Nephron progenitor cell (in vitro differentiated cells): ENCODE measurements around the gene MKX.

ENCODE experiments used
- DNase-seq: peaks from one replicate; pipeline ENCODE4 v3.0.0; 2021
- H3K27ac Mint-ChIP-seq: 2 replicates; pipeline ENCODE4 v1.8.0; 2021; ENCODE audit warnings: mild to moderate bottlenecking, moderate library complexity, mixed read lengths
- H3K27me3 Mint-ChIP-seq: 2 replicates; pipeline ENCODE4 v1.8.0; 2021; ENCODE audit warnings: mild to moderate bottlenecking, low read depth, mixed read lengths; ENCODE audit not compliant: poor library complexity
- H3K36me3 Mint-ChIP-seq: 2 replicates; pipeline ENCODE4 v1.8.0; 2021; ENCODE audit warnings: low read depth, mixed read lengths
- H3K4me1 Mint-ChIP-seq: 2 replicates; pipeline ENCODE4 v1.8.0; 2021; ENCODE audit warnings: mixed read lengths
- H3K4me3 Mint-ChIP-seq: 2 replicates; pipeline ENCODE4 v1.8.0; 2021; ENCODE audit warnings: mild to moderate bottlenecking, moderate library complexity, mixed read lengths
- H3K9me3 Mint-ChIP-seq: 2 replicates; pipeline ENCODE4 v1.8.0; 2021; ENCODE audit warnings: mild to moderate bottlenecking, moderate library complexity, mixed read lengths
- TF ChIP-seq, protein P1 (sequence below): fragments of 200-600 bp; sonication (generic); IDR thresholded peaks from 2 replicates; pipeline ENCODE4 v1.5.0; 2021; ENCODE audit warnings: antibody characterized with exemption

MKX gene

DNA sequence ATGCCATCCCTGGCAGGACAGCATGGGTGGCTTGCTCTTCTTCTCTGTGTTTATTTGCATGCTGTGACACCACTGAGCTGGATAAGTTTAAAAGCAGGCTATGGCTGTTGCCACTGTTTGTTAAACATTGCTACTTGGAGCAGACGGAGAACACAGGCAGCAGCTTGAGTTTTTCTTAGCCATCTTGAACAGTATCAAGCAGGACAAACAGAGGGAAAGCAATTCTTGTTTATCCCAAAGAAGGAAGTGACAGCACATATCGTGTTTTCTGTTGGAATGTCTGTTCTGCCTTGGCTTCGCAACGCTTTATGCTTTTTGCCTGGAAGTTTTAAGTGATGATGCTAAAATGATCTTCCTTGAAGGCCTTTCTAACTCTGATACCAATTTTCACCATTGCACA is 73.8 kb downstream of the MKX start:
- Mint-ChIP-seq H3K4me3 (no peak overlapping the region), H3K27ac (no peak overlapping the region), H3K4me1 (no peaks in the 10 kb centered on the region), H3K27me3 (no peaks in the 10 kb centered on the region), H3K9me3 (peaks cover under 1% of the 10 kb centered on the region), H3K36me3 (no peaks in the 10 kb centered on the region)
- no peak for DNase-seq
- TF ChIP-seq, protein P1, sequence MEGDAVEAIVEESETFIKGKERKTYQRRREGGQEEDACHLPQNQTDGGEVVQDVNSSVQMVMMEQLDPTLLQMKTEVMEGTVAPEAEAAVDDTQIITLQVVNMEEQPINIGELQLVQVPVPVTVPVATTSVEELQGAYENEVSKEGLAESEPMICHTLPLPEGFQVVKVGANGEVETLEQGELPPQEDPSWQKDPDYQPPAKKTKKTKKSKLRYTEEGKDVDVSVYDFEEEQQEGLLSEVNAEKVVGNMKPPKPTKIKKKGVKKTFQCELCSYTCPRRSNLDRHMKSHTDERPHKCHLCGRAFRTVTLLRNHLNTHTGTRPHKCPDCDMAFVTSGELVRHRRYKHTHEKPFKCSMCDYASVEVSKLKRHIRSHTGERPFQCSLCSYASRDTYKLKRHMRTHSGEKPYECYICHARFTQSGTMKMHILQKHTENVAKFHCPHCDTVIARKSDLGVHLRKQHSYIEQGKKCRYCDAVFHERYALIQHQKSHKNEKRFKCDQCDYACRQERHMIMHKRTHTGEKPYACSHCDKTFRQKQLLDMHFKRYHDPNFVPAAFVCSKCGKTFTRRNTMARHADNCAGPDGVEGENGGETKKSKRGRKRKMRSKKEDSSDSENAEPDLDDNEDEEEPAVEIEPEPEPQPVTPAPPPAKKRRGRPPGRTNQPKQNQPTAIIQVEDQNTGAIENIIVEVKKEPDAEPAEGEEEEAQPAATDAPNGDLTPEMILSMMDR = no peak

- H3K4me1 Mint-ChIP-seq = peaks cover 21% of the 10 kb centered on the region
Measured at GRCh38 chr10:27664461-27664860, 81.2 kb downstream of the MKX start.

GRCh38 chr10:27663621-27664020 is 82.0 kb downstream of the MKX start:
- Mint-ChIP-seq H3K36me3 (no peaks in the 10 kb centered on the region), H3K9me3 (peaks cover 8% of the 10 kb centered on the region), H3K4me3 (no peak overlapping the region), H3K27ac (no peak overlapping the region), H3K4me1 (peaks cover 25% of the 10 kb centered on the region), H3K27me3 (peaks cover 4% of the 10 kb centered on the region)
- TF ChIP-seq, protein P1 = no peak
- no peak for DNase-seq

More at GRCh38 chr10:27664461-27664860, 81.2 kb downstream of the MKX start:
- no peak overlapping the region for H3K4me3 Mint-ChIP-seq
- H3K9me3 Mint-ChIP-seq = peaks cover 8% of the 10 kb centered on the region
- H3K27me3 Mint-ChIP-seq = peaks cover 3% of the 10 kb centered on the region
- no peak for DNase-seq
- TF ChIP-seq, protein P1 = no peak
- no peaks in the 10 kb centered on the region for H3K36me3 Mint-ChIP-seq
- H3K27ac Mint-ChIP-seq = no peak overlapping the region

DNA sequence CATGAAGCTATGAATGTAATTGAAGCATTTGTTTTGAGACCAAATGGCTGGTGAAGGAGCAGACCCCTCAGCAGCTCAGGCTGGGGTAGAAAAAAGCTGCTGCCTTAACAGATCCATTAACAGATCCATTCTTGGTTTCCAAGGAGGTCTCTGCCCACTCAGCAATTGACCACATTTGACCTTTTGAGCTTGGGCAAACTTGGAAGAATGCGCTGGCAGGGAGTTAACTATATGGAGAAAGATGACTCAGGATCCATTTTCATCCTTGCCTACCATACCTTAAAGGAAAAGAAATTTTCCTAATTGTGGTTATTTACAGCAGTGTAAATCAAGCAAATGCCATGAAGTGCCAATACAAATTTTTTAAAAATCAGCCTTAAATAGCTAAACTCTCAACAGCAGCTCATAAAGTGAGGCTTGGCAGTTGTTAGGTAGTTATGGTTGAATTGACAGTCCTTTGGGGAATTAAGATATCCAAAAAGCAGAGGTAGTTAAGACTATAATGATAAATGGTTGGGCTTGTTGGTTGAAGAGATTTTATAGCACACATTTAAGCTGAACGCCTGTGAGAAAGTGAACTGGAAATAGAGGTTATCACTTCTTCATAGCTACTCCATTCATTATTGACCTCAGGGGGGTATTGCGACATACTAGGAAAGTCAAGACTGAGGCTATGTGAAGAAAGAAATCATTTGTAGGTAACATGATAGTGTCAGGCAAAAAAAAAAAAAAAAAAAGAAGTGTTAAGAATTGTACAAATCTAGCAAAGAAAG is 83.9 kb downstream of the MKX start:
- TF ChIP-seq, protein P1 = no peak
- H3K27me3 Mint-ChIP-seq = peaks cover 10% of the 10 kb centered on the region
- no peak for DNase-seq
- no peak overlapping the region for H3K4me3 Mint-ChIP-seq
- H3K9me3 Mint-ChIP-seq = peaks cover 6% of the 10 kb centered on the region
- no peak overlapping the region for H3K27ac Mint-ChIP-seq
- peaks cover 44% of the 10 kb centered on the region for H3K4me1 Mint-ChIP-seq
- H3K36me3 Mint-ChIP-seq = no peaks in the 10 kb centered on the region

DNA sequence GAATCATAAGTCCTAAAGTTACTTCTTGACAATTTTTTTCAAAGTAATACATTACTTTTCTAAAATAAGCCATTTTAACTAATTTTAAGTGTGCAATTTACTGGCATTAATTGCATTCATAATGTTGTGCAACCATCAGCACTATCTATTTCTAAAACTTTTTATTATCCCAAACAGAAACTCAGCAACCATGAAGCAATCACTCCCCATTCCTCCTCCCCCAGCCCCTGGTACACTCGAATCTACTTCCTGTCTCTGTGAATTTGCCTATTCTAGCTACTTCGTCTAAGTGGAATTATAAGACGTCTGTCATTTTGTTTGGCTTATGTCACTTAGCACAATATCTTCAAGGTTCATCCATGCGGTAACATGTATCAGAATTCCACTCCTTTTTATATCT is 84.9 kb downstream of the MKX start:
- DNase-seq = no peak
- Mint-ChIP-seq H3K36me3 (no peaks in the 10 kb centered on the region), H3K4me1 (peaks cover 52% of the 10 kb centered on the region), H3K27me3 (peaks cover 12% of the 10 kb centered on the region), H3K9me3 (peaks cover 5% of the 10 kb centered on the region), H3K27ac (no peak overlapping the region), H3K4me3 (no peak overlapping the region)
- TF ChIP-seq, protein P1 = no peak

DNA sequence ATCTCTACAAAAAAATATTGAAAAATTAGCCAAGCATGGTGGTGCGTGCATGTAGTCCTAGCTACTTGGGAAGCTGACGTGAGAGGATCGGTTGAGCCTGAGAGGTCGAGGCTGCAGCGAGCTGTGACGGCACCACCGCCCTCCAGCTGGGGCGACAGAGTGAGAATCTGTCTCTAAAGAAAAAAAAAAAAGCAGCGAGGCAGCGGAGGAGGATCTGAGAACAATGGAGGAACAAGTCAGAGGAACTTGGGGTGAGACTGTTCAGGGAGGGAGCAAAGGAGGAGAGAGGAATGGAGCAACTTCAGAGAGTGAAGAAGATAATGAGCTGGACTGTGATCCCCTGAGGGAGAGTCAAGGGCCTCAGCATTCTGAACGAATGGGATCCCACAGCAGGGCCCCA is 85.4 kb downstream of the MKX start:
- TF ChIP-seq, protein P1 = no peak
- H3K27ac Mint-ChIP-seq = peak overlapping the region; percentile 67
- H3K27me3 Mint-ChIP-seq = peaks cover 12% of the 10 kb centered on the region
- no peaks in the 10 kb centered on the region for H3K36me3 Mint-ChIP-seq
- peaks cover 52% of the 10 kb centered on the region for H3K4me1 Mint-ChIP-seq
- no peak overlapping the region for H3K4me3 Mint-ChIP-seq
- peaks cover 7% of the 10 kb centered on the region for H3K9me3 Mint-ChIP-seq
- no peak for DNase-seq
